Type B pancreatic cell (in vitro differentiated cells): Measurements from ENCODE around the gene RBM45. TPM values are rescaled to one million over a fixed set of nuclear protein-coding genes. Genes with fewer than 3 reads are reported as not detected.

ENCODE experiments used
- DNase-seq: peaks from one replicate; pipeline ENCODE4 v3.0.0; 2021; ENCODE audit warnings: mixed read lengths; ENCODE audit not compliant: unreplicated experiment; ENCODE audit errors: extremely low spot score
- H3K27ac Mint-ChIP-seq: 2 replicates; pipeline ENCODE4 v1.8.0; 2021; ENCODE audit warnings: mild to moderate bottlenecking, mixed read lengths
- H3K27me3 Mint-ChIP-seq: 2 replicates; pipeline ENCODE4 v1.8.0; 2021; ENCODE audit warnings: mixed read lengths
- H3K36me3 Mint-ChIP-seq: 2 replicates; pipeline ENCODE4 v1.8.0; 2021; ENCODE audit warnings: mixed read lengths
- H3K4me1 Mint-ChIP-seq: one replicate; pipeline ENCODE4 v1.8.0; 2021; ENCODE audit warnings: mixed read lengths; ENCODE audit not compliant: unreplicated experiment
- H3K4me3 Mint-ChIP-seq: 2 replicates; pipeline ENCODE4 v1.8.0; 2021; ENCODE audit warnings: mild to moderate bottlenecking, mixed read lengths
- H3K9me3 Mint-ChIP-seq: 2 replicates; pipeline ENCODE4 v1.8.0; 2021; ENCODE audit warnings: mixed read lengths
- CTCF ChIP-seq: fragments of 200-600 bp; sonication (generic); conservative IDR thresholded peaks from 2 replicates; pipeline ENCODE4 v1.5.0; 2021; ENCODE audit warnings: antibody characterized with exemption, mild to moderate bottlenecking
- long read RNA-seq: library from polyadenylated mRNA; unstranded; transcript quantifications from one replicate; pipeline ENCODE4 v2.0.0, GENCODE V29; 2020
- total RNA-seq: library from RNA; stranded (reverse); gene quantifications from 2 replicates; pipeline ENCODE4 v1.2.1, GENCODE V29; 2021; ENCODE audit warnings: low replicate concordance

RBM45 gene
- 13.1 and 15.1 TPM in 2 replicates for total RNA-seq
- long read RNA-seq, transcript RBM45-207 (10 exons, 1,788 nt): minor isoform, 11 of 77 reads
- long read RNA-seq, transcript RBM45-201 (10 exons, 1,785 nt): major isoform, 47 of 77 reads
- long read RNA-seq, partial matches to known transcripts: 3 of 77 reads
- long read RNA-seq, other reads (novel, unspliced or antisense): 15 of 77 reads

- Mint-ChIP-seq H3K27me3 (no peaks in the 10 kb centered on the region), H3K36me3 (no peaks in the 10 kb centered on the region), H3K4me1 (peaks cover 16% of the 10 kb centered on the region), H3K9me3 (no peaks in the 10 kb centered on the region), H3K4me3 (peak within 1 kb of the TSS; percentile 90), H3K27ac (peak within 1 kb of the TSS; percentile 79)
- peak; percentile 94 for DNase-seq
- TF ChIP-seq CTCF: peak; percentile 100
Measured at GRCh38 chr2:178112202-178113152, at the start of gene RBM45. Gene RBM45, plus strand, starts transcription at chr2:178112437. Its CDS starts 110 bp downstream, at chr2:178112547.

- no peak for DNase-seq
- H3K27ac Mint-ChIP-seq: no peak overlapping the region
- H3K27me3 Mint-ChIP-seq: peaks cover 31% of the 10 kb centered on the region
- no peaks in the 10 kb centered on the region for H3K36me3 Mint-ChIP-seq
- H3K4me1 Mint-ChIP-seq: no peaks in the 10 kb centered on the region
- no peak for TF ChIP-seq CTCF
- no peaks in the 10 kb centered on the region for H3K9me3 Mint-ChIP-seq
- H3K4me3 Mint-ChIP-seq: no peak overlapping the region
Measured at GRCh38 chr2:178066324-178066723, 45.9 kb upstream of the RBM45 start.

GRCh38 chr2:178066890-178067669 is 45.2 kb upstream of the RBM45 start:
- DNase-seq: no peak
- no peak overlapping the region for H3K4me3 Mint-ChIP-seq
- no peaks in the 10 kb centered on the region for H3K4me1 Mint-ChIP-seq
- no peak overlapping the region for H3K27ac Mint-ChIP-seq
- TF ChIP-seq CTCF: no peak
- no peaks in the 10 kb centered on the region for H3K36me3 Mint-ChIP-seq
- H3K27me3 Mint-ChIP-seq: peaks cover 34% of the 10 kb centered on the region
- H3K9me3 Mint-ChIP-seq: no peaks in the 10 kb centered on the region

GRCh38 chr2:178068823-178069454 is 43.3 kb upstream of the RBM45 start:
- peaks cover 47% of the 10 kb centered on the region for H3K27me3 Mint-ChIP-seq
- no peaks in the 10 kb centered on the region for H3K36me3 Mint-ChIP-seq
- no peak overlapping the region for H3K4me3 Mint-ChIP-seq
- no peak overlapping the region for H3K27ac Mint-ChIP-seq
- no peaks in the 10 kb centered on the region for H3K9me3 Mint-ChIP-seq
- no peak for DNase-seq
- no peak for TF ChIP-seq CTCF
- H3K4me1 Mint-ChIP-seq: peaks cover 12% of the 10 kb centered on the region

GRCh38 chr2:178069551-178069950 is 42.7 kb upstream of the RBM45 start:
- peak overlapping the region; percentile 2 for H3K4me3 Mint-ChIP-seq
- peaks cover 53% of the 10 kb centered on the region for H3K27me3 Mint-ChIP-seq

More at GRCh38 chr2:178069551-178069950, 42.7 kb upstream of the RBM45 start:
- no peak overlapping the region for H3K27ac Mint-ChIP-seq
- no peak for TF ChIP-seq CTCF
- no peaks in the 10 kb centered on the region for H3K9me3 Mint-ChIP-seq
- H3K4me1 Mint-ChIP-seq: peaks cover 12% of the 10 kb centered on the region
- H3K36me3 Mint-ChIP-seq: no peaks in the 10 kb centered on the region
- DNase-seq: no peak
